H1 (cell line): ENCODE data around the gene OR8D2. TPM values are rescaled to one million over a fixed set of nuclear protein-coding genes. Genes with fewer than 3 reads are reported as not detected.

Experiments
- CTCF ChIA-PET: fragments of 300-600 bp; sonication (Branson Sonifier 250); formaldehyde crosslinking; loops from one replicate; lab custom pipeline; 2021; ENCODE audit not compliant: partially characterized antibody; lab: Charles Lee
- POLR2A ChIA-PET: fragments of 300-600 bp; sonication (Branson Sonifier 250); formaldehyde crosslinking; loops from one replicate; lab custom pipeline; 2021; ENCODE audit warnings: inconsistent platforms; ENCODE audit not compliant: partially characterized antibody; lab: Charles Lee
- DNase-seq, 2 experiments: peaks; one replicate each; pipeline versions ENCODE4 v3.0.0 to v3.0.0-alpha.2; 2010 to 2022; ENCODE audit warnings: low spot score in 2 of 2, low read depth in 1 of 2, mixed read lengths in 1 of 2
- FAIRE-seq: peaks from 2 replicates; lab custom pipeline; 2011; peaks lifted over from hg19 to GRCh38; lab: Jason Lieb, UNC
- H2AFZ ChIP-seq: 2 replicates; pipeline ENCODE4 v1.8.1; 2012; ENCODE audit warnings: low read length, inconsistent platforms
- H2AK5ac ChIP-seq: 2 replicates; pipeline ENCODE4 v1.6.1; 2013; ENCODE audit warnings: low read depth, low read length
- H2BK120ac ChIP-seq: replicated peaks from 2 replicates; pipeline ENCODE3; 2013; ENCODE audit warnings: low read depth, low read length, inconsistent platforms
- H2BK12ac ChIP-seq: 2 replicates; pipeline ENCODE4 v1.6.1; 2013; ENCODE audit warnings: low read depth, low read length
- H2BK15ac ChIP-seq: 2 replicates; pipeline ENCODE4 v1.6.1; 2013; ENCODE audit warnings: low read length
- H2BK20ac ChIP-seq: 2 replicates; pipeline ENCODE4 v1.6.1; 2013; ENCODE audit warnings: low read length
- H2BK5ac ChIP-seq: 2 replicates; pipeline ENCODE4 v1.6.1; 2013; ENCODE audit warnings: low read depth, low read length
- H3K14ac ChIP-seq: 2 replicates; pipeline ENCODE4 v1.6.1; 2013; ENCODE audit warnings: inconsistent platforms; ENCODE audit not compliant: insufficient read length
- H3K18ac ChIP-seq: 2 replicates; pipeline ENCODE4 v1.6.1; 2013; ENCODE audit warnings: low read length; ENCODE audit errors: extremely low read depth
- H3K23ac ChIP-seq: 2 replicates; pipeline ENCODE4 v1.6.1; 2013; ENCODE audit warnings: inconsistent platforms; ENCODE audit not compliant: insufficient read length
- H3K23me2 ChIP-seq: 2 replicates; pipeline ENCODE4 v1.6.1; 2013; ENCODE audit warnings: low read depth, low read length
- H3K27ac ChIP-seq: 2 replicates; pipeline ENCODE4 v1.6.1; 2011; ENCODE audit warnings: low read depth, low read length, inconsistent platforms
- H3K27me3 ChIP-seq, 4 experiments: replicated peaks in 1 of 4; 1 replicate in 1 of 4; 2 replicates in 3 of 4; pipeline versions ENCODE4 v1.6.1 to v1.8.1; 2011 to 2013; ENCODE audit warnings: low read length in 3 of 4, mild to moderate bottlenecking in 3 of 4, inconsistent platforms in 2 of 4, mixed read lengths in 2 of 4, moderate library complexity in 1 of 4; ENCODE audit not compliant: control insufficient read depth in 3 of 4, insufficient read depth in 3 of 4; ENCODE audit errors: extremely low read depth in 1 of 4
- H3K36me3 ChIP-seq, 4 experiments: 2 replicates each; pipeline versions ENCODE4 v1.6.1 to v1.8.1; 2011 to 2013; ENCODE audit warnings: mild to moderate bottlenecking in 4 of 4, low read length in 3 of 4, moderate library complexity in 2 of 4, control low read depth in 1 of 4, inconsistent platforms in 1 of 4; ENCODE audit not compliant: insufficient read depth in 4 of 4, control insufficient read depth in 2 of 4
- H3K4ac ChIP-seq: replicated peaks from 2 replicates; pipeline ENCODE3; 2013; ENCODE audit warnings: low read length, low read depth, mixed read lengths, inconsistent platforms; ENCODE audit not compliant: insufficient read length
- H3K4me1 ChIP-seq, 4 experiments: replicated peaks in 1 of 4; 1 replicate in 1 of 4; 2 replicates in 3 of 4; pipeline versions ENCODE4 v1.6.1 to v1.8.1; 2011 to 2013; ENCODE audit warnings: low read length in 3 of 4, inconsistent platforms in 2 of 4, mixed read lengths in 1 of 4; ENCODE audit not compliant: insufficient read depth in 4 of 4, control insufficient read depth in 3 of 4
- H3K4me2 ChIP-seq, 2 experiments: 2 replicates each; pipeline versions ENCODE4 v1.6.1 to v1.8.1; 2011 to 2013; ENCODE audit warnings: low read depth in 2 of 2, low read length in 2 of 2, control low read depth in 1 of 2, inconsistent platforms in 1 of 2, mild to moderate bottlenecking in 1 of 2; ENCODE audit not compliant: insufficient read depth in 1 of 2
- H3K4me3 ChIP-seq, 4 experiments: fragments of 200-600, 300-600 bp in 1 of 4; sonication (generic), shearing (Covaris generic), sonication (Bioruptor Twin) in 1 of 4; 2 replicates each; pipeline versions ENCODE4 v1.5.1 to v1.8.1; 2011 to 2016; ENCODE audit warnings: low read length in 4 of 4, low read depth in 3 of 4, control low read depth in 2 of 4, inconsistent platforms in 2 of 4, mild to moderate bottlenecking in 2 of 4, mixed read lengths in 1 of 4, moderate library complexity in 1 of 4; ENCODE audit not compliant: insufficient read depth in 2 of 4; ENCODE audit errors: extremely low read depth in 1 of 4
- H3K56ac ChIP-seq: replicated peaks from 2 replicates; pipeline ENCODE3; 2013; ENCODE audit warnings: low read depth, mild to moderate bottlenecking, mixed read lengths, low read length, inconsistent platforms; ENCODE audit not compliant: insufficient read length
- H3K79me1 ChIP-seq: 2 replicates; pipeline ENCODE4 v1.6.1; 2013; ENCODE audit warnings: low read depth, low read length, control low read depth
- H3K79me2 ChIP-seq, 2 experiments: 2 replicates each; pipeline versions ENCODE4 v1.6.1 to v1.8.1; 2012 to 2013; ENCODE audit warnings: low read length in 2 of 2, mild to moderate bottlenecking in 2 of 2, inconsistent platforms in 1 of 2; ENCODE audit not compliant: insufficient read depth in 2 of 2, control insufficient read depth in 1 of 2
- H3K9ac ChIP-seq, 4 experiments: replicated peaks in 1 of 4; 1 replicate in 1 of 4; 2 replicates in 3 of 4; pipeline versions ENCODE4 v1.6.1 to v1.8.1; 2011 to 2013; ENCODE audit warnings: low read depth in 3 of 4, low read length in 3 of 4, control low read depth in 2 of 4, mild to moderate bottlenecking in 2 of 4, moderate library complexity in 2 of 4, inconsistent platforms in 1 of 4; ENCODE audit errors: extremely low read depth in 1 of 4
- H3K9me3 ChIP-seq, 2 experiments: 2 replicates each; pipeline versions ENCODE4 v1.6.1 to v1.8.1; 2012 to 2013; ENCODE audit warnings: mild to moderate bottlenecking in 2 of 2, moderate library complexity in 2 of 2, control low read depth in 1 of 2, inconsistent platforms in 1 of 2, low read depth in 1 of 2, low read length in 1 of 2, mixed read lengths in 1 of 2; ENCODE audit not compliant: insufficient read depth in 2 of 2
- H4K20me1 ChIP-seq, 2 experiments: replicated peaks in 1 of 2; 2 replicates each; pipeline versions ENCODE3 to v1.8.1; 2011 to 2013; ENCODE audit warnings: inconsistent platforms in 2 of 2, low read length in 2 of 2, mild to moderate bottlenecking in 1 of 2; ENCODE audit not compliant: insufficient read depth in 2 of 2, control insufficient read depth in 1 of 2
- H4K5ac ChIP-seq: 2 replicates; pipeline ENCODE4 v1.6.1; 2013; ENCODE audit warnings: low read length, low read depth, mixed read lengths, inconsistent platforms; ENCODE audit not compliant: insufficient read length
- H4K8ac ChIP-seq: 2 replicates; pipeline ENCODE4 v1.8.0; 2013; ENCODE audit warnings: mild to moderate bottlenecking, moderate library complexity, low read length, inconsistent platforms; ENCODE audit not compliant: insufficient read depth; ENCODE audit errors: extremely low read depth
- H4K91ac ChIP-seq: replicated peaks from 2 replicates; pipeline ENCODE3; 2013; ENCODE audit warnings: low read length, mixed read lengths, inconsistent platforms; ENCODE audit not compliant: insufficient read length
- BCL11A ChIP-seq, 2 experiments: IDR thresholded peaks; one replicate each; pipeline ENCODE4 v1.6.1; 2011; ENCODE audit warnings: low read depth in 2 of 2, low read length in 2 of 2, mild to moderate bottlenecking in 2 of 2
- BRCA1 ChIP-seq: IDR thresholded peaks from 2 replicates; pipeline ENCODE4 v1.6.1; 2012; ENCODE audit warnings: low read depth, low read length, improper control_type of control experiment
- CHD1 ChIP-seq: IDR thresholded peaks from 2 replicates; pipeline ENCODE4 v1.6.1; 2012; ENCODE audit warnings: low read depth, low read length, improper control_type of control experiment
- E2F6 ChIP-seq: IDR thresholded peaks from 2 replicates; pipeline ENCODE4 v1.6.1; 2012; ENCODE audit warnings: inconsistent platforms
- GABPA ChIP-seq: IDR thresholded peaks from 2 replicates; pipeline ENCODE4 v1.6.1; 2011; ENCODE audit warnings: mild to moderate bottlenecking, low read length, moderate library complexity, borderline replicate concordance; ENCODE audit not compliant: insufficient read depth
- HDAC2 ChIP-seq, 2 experiments: fragments of 300-600 bp in 1 of 2; sonication (generic) in 1 of 2; IDR thresholded peaks; 2 replicates each; pipeline ENCODE4 v1.6.1; 2011 to 2012; ENCODE audit warnings: low read depth in 2 of 2, low read length in 2 of 2, mild to moderate bottlenecking in 2 of 2, moderate library complexity in 2 of 2, borderline replicate concordance in 1 of 2, inconsistent platforms in 1 of 2
- NANOG ChIP-seq: IDR thresholded peaks from 2 replicates; pipeline ENCODE4 v1.6.1; 2011; ENCODE audit warnings: low read length, low read depth, mild to moderate bottlenecking, inconsistent platforms; ENCODE audit not compliant: insufficient read depth, poor library complexity, severe bottlenecking
- SP4 ChIP-seq: IDR thresholded peaks from 2 replicates; pipeline ENCODE4 v1.6.1; 2012; ENCODE audit warnings: low read length, inconsistent platforms
- TBP ChIP-seq: IDR thresholded peaks from 2 replicates; pipeline ENCODE4 v1.6.1; 2011; ENCODE audit warnings: low read depth, low read length, improper control_type of control experiment
- WGBS, 2 experiments: shearing (Covaris generic) in 1 of 2; methylation state at CpG; one replicate each; pipeline versions ENCODE4 v1.1.6 to v1.1.7; 2013 to 2015; ENCODE audit warnings: low lambda C conversion rate in 2 of 2, mixed read lengths in 2 of 2, inconsistent platforms in 1 of 2, low coverage in 1 of 2, missing lambda C conversion rate in 1 of 2; ENCODE audit not compliant: insufficient replicate concordance in 2 of 2, insufficient coverage in 1 of 2, insufficient read length in 1 of 2; ENCODE audit errors: extremely low coverage in 1 of 2, missing lambda C conversion rate in 1 of 2; 5-methylcytosine and 5-hydroxymethylcytosine counted together
- polyA plus RNA-seq, 7 experiments: library from polyadenylated mRNA; depleted of rRNA in 3 of 7; stranded (reverse) in 5 of 7; unstranded in 2 of 7; fragments of >200 nt in 5 of 7; fragments of 200-250 nt in 2 of 7; gene quantifications; 1 replicate in 5 of 7; 2 replicates in 1 of 7; 4 replicates in 1 of 7; pipeline versions ENCODE4 v1.2.1 to v1.2.3, GENCODE V29; 2011 to 2013; ENCODE audit warnings: missing spikeins in 2 of 7, mixed read lengths in 2 of 7
- total RNA-seq: library from RNA; stranded (reverse); fragmentation: NEBNext Ultra II Directional; extraction: Animal tissue kit (Norgen Biotek cat#: 25700); gene quantifications from 2 replicates; pipeline ENCODE4 v1.2.1, GENCODE V29; 2021

The OR8D2 gene
- total and polyA plus RNA-seq, 2 of the 8 experiments (the other 6 are each of a cell fraction or from before 2014, with no cell fraction given), result not detected

- no peaks in the 10 kb centered on the region for H3K4me1 ChIP-seq
- no peak overlapping the region for H2AK5ac ChIP-seq
- H3K4me2 ChIP-seq, result no peak overlapping the region
- H3K23me2 ChIP-seq, result no peaks in the 10 kb centered on the region
- WGBS, 2 experiments, result 86% methylated on average over 1 of the region's 1 CpG; no CpG with 5 or more reads in 1 of the 2 experiments
- no peak overlapping the region for H3K4me3 ChIP-seq
- no peak overlapping the region for H4K91ac ChIP-seq
- no peaks in the 10 kb centered on the region for H3K27me3 ChIP-seq
- no peak overlapping the region for H2AFZ ChIP-seq
- no peak overlapping the region for H2BK5ac ChIP-seq
- no peak overlapping the region for H4K8ac ChIP-seq
- no peak overlapping the region for H2BK15ac ChIP-seq
- POLR2A ChIA-PET, result no interaction called here
- no peak overlapping the region for H3K14ac ChIP-seq
- CTCF ChIA-PET, result no interaction called here
- H3K9ac ChIP-seq, result no peak overlapping the region
- no peak overlapping the region for H2BK12ac ChIP-seq
- H3K23ac ChIP-seq, result no peak overlapping the region
- no peak overlapping the region for H3K4ac ChIP-seq
- DNase-seq (no peak), FAIRE-seq (no peak)
- no peaks in the 10 kb centered on the region for H4K20me1 ChIP-seq
- H3K36me3 ChIP-seq, result no peaks in the 10 kb centered on the region
- H3K9me3 ChIP-seq, result no peaks in the 10 kb centered on the region
- H2BK20ac ChIP-seq, result no peak overlapping the region
- H3K18ac ChIP-seq, result no peak overlapping the region
- no peak overlapping the region for H3K27ac ChIP-seq
- no peak overlapping the region for H2BK120ac ChIP-seq
- no peak overlapping the region for H4K5ac ChIP-seq
- H3K79me1 ChIP-seq, result no peaks in the 10 kb centered on the region
- no peaks in the 10 kb centered on the region for H3K79me2 ChIP-seq
- no peak for TF ChIP-seq HDAC2 (IDR thresholded peaks at IDR 0.05; ENCODE audit: borderline replicate concordance in 1 of 2, low read depth in 2 of 2, low read length in 2 of 2)
- TF ChIP-seq E2F6, result no peak
- TF ChIP-seq CHD1, result no peak
- TF ChIP-seq BRCA1, result no peak
- no peak for TF ChIP-seq TBP
- no peak for TF ChIP-seq SP4
- no peak for TF ChIP-seq GABPA
- no peak for TF ChIP-seq NANOG
- no peak for TF ChIP-seq BCL11A (IDR thresholded peaks at IDR 0.05; ENCODE audit: low read depth in 2 of 2, low read length in 2 of 2)
- H3K56ac ChIP-seq, result no peak overlapping the region
These were observed 25.3 kb downstream of the OR8D2 start for GRCh38 chr11:124294687-124295086.
